ENCODE results near the gene DIPK1B.

The DIPK1B gene

GRCh38 chr9:136720251-136720897 lies 8.0 kb downstream of the DIPK1B start:
- DNase-seq (ENCODE audit: low read depth, low spot score), result no peak

GRCh38 chr9:136720898-136721338 lies 8.5 kb downstream of the DIPK1B start:
- DNase-seq (ENCODE audit: low read depth, low spot score), result no peak

GRCh38 chr9:136721339-136722092 lies 9.1 kb downstream of the DIPK1B start:
- no peak for DNase-seq (ENCODE audit: low read depth, low spot score)

GRCh38 chr9:136722093-136722968 lies 10.0 kb downstream of the DIPK1B start:
- DNase-seq (ENCODE audit: low read depth, low spot score), result no peak

- no peak for DNase-seq (ENCODE audit: low read depth, low spot score)
Measured at GRCh38 chr9:136722969-136723356, 10.6 kb downstream of the DIPK1B start.

GRCh38 chr9:136723362-136723976 lies 11.1 kb downstream of the DIPK1B start:
- DNase-seq (ENCODE audit: low read depth, low spot score), result no peak

- DNase-seq (ENCODE audit: low read depth, low spot score), result no peak
Measured at GRCh38 chr9:136723989-136724388, 11.6 kb downstream of the DIPK1B start.

GRCh38 chr9:136724772-136725171 lies 12.4 kb downstream of the DIPK1B start:
- DNase-seq (ENCODE audit: low read depth, low spot score), result no peak

GRCh38 chr9:136725612-136726011 lies 13.2 kb downstream of the DIPK1B start:
- DNase-seq (ENCODE audit: low read depth, low spot score), result no peak

GRCh38 chr9:136726118-136726517 lies 13.7 kb downstream of the DIPK1B start:
- no peak for DNase-seq (ENCODE audit: low read depth, low spot score)

- no peak for DNase-seq (ENCODE audit: low read depth, low spot score)
Measured at GRCh38 chr9:136726631-136727191, 14.3 kb downstream of the DIPK1B start.

- DNase-seq (ENCODE audit: low read depth, low spot score), result peak; percentile 67
Measured at GRCh38 chr9:136728080-136728547, 15.7 kb downstream of the DIPK1B start.

- no peak for DNase-seq (ENCODE audit: low read depth, low spot score)
Measured at GRCh38 chr9:136728548-136729123, 16.3 kb downstream of the DIPK1B start.

GRCh38 chr9:136729144-136729543 lies 16.8 kb downstream of the DIPK1B start:
- no peak for DNase-seq (ENCODE audit: low read depth, low spot score)

GRCh38 chr9:136729926-136730325 lies 17.6 kb downstream of the DIPK1B start:
- no peak for DNase-seq (ENCODE audit: low read depth, low spot score)

GRCh38 chr9:136732444-136733178 lies 20.2 kb downstream of the DIPK1B start:
- DNase-seq (ENCODE audit: low read depth, low spot score), result no peak

GRCh38 chr9:136733611-136734010 lies 21.2 kb downstream of the DIPK1B start:
- DNase-seq (ENCODE audit: low read depth, low spot score), result no peak

- no peak for DNase-seq (ENCODE audit: low read depth, low spot score)
Measured at GRCh38 chr9:136734837-136735496, 22.6 kb downstream of the DIPK1B start.

GRCh38 chr9:136735812-136736480 lies 23.6 kb downstream of the DIPK1B start:
- DNase-seq (ENCODE audit: low read depth, low spot score), result no peak
